MCF 10A (cell line): ENCODE data around the gene MRGPRF. TPM values are rescaled to one million over a fixed set of nuclear protein-coding genes. Genes with fewer than 3 reads are reported as not detected.

Source experiments
- BruUV-seq: library from RNA; stranded (reverse); fragments of 400-500 nt; replicated peaks from 2 replicates; lab custom pipeline; 2021; lab: Mats Ljungman, UMichigan
- CTCF ChIA-PET: fragments of 300-600 bp; sonication (Branson Sonifier 250); formaldehyde crosslinking; extraction: SDS; loops from one replicate; lab custom pipeline; 2021; ENCODE audit warnings: antibody characterized with exemption, inconsistent platforms; lab: Yijun Ruan, JAX
- POLR2A ChIA-PET: fragments of 300-600, 350-650 bp; sonication (Branson Sonifier 250); formaldehyde crosslinking; extraction: SDS; loops from one replicate; lab custom pipeline; 2020; ENCODE audit warnings: antibody characterized with exemption, inconsistent platforms; lab: Yijun Ruan, JAX
- DNase-seq: peaks from one replicate; pipeline ENCODE4 v3.0.0-alpha.2; 2018; ENCODE audit not compliant: unreplicated experiment
- H3K27ac Mint-ChIP-seq: one replicate; pipeline ENCODE4 v1.8.0; 2022; ENCODE audit warnings: mild to moderate bottlenecking, low read depth, mixed read lengths; ENCODE audit not compliant: unreplicated experiment
- H3K27me3 Mint-ChIP-seq: one replicate; pipeline ENCODE4 v1.8.0; 2022; ENCODE audit warnings: mixed read lengths; ENCODE audit not compliant: insufficient read depth, unreplicated experiment
- H3K36me3 Mint-ChIP-seq: one replicate; pipeline ENCODE4 v1.8.0; 2022; ENCODE audit warnings: mild to moderate bottlenecking, moderate library complexity, mixed read lengths; ENCODE audit not compliant: insufficient read depth, unreplicated experiment
- H3K4me1 Mint-ChIP-seq: one replicate; pipeline ENCODE4 v1.8.0; 2022; ENCODE audit warnings: mixed read lengths; ENCODE audit not compliant: insufficient read depth, unreplicated experiment
- H3K4me3 Mint-ChIP-seq: one replicate; pipeline ENCODE4 v1.8.0; 2022; ENCODE audit warnings: mild to moderate bottlenecking, moderate library complexity, mixed read lengths; ENCODE audit not compliant: unreplicated experiment
- H3K9me3 Mint-ChIP-seq: one replicate; pipeline ENCODE4 v1.8.0; 2022; ENCODE audit warnings: mixed read lengths; ENCODE audit not compliant: unreplicated experiment
- CTCF ChIP-seq: fragments of 200-600 bp; IDR thresholded peaks from one replicate; pipeline ENCODE4 v1.8.0; 2022; ENCODE audit warnings: antibody characterized with exemption, mild to moderate bottlenecking; ENCODE audit not compliant: unreplicated experiment
- intact Hi-C: fragments of 100-400 bp; cut with micrococcal nuclease; formaldehyde crosslinking; loops from 2 replicates; pipeline ENCODE4 v1.14.1; 2022
- total RNA-seq: library from RNA; stranded (reverse); gene quantifications from 2 replicates; pipeline ENCODE4 v1.2.3, GENCODE V29; 2022

MRGPRF gene
- total RNA-seq, 1 experiment from 2014 or later: not detected

DNA sequence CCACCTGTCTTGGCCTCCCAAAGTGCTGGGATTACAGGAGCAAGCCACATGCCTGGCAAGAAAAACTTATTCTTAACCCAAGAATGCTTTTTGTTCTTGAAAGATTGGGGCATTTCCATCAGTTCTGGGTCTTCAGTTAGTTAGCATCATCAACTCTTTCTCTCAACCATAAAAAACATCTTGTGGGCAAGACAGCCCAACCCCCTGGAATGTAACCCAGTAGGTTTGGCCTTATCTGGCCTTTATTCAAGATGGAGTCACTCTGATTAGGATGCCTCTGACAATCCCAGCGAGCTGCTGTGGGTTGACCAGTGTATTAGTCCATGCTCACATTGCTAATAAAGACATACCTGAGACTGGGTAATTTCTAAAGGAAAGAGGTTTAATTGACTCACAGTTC is 26.5 kb upstream of the MRGPRF start:
- no TSS peak for BruUV-seq
- no peak overlapping the region for H3K4me3 Mint-ChIP-seq

DNA sequence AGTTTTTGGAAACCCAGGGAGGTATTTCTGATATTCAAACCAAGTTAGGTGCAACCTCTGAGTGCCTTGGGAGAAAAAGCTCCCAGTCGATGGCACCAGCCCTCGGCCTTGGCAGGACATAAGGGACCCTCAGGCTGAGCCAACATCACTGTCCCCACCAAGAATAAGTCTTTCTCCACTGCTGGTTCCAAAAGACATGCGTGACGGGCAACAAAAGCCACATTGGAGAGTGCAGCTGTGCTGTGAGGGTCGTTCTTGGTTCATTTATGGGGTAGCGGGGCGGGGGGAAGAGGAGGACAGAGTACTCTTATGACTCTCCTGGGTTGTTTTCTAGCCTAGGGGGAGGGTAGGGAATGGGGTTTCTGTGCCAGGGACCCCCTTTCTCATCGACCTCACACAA is 24.5 kb upstream of the MRGPRF start:
- no peak overlapping the region for H3K27ac Mint-ChIP-seq
- ChIA-PET CTCF (interaction anchor here (0.7 kb wide), 1 partner anchor 643 kb away, joined by 3 read pairs; no protein-coding TSS in a partner anchor), POLR2A (no interaction called here)
- BruUV-seq: no TSS peak
- H3K4me3 Mint-ChIP-seq: no peak overlapping the region
- no peak for TF ChIP-seq CTCF
- H3K36me3 Mint-ChIP-seq: no peaks in the 10 kb centered on the region
- intact Hi-C loops: no loop called here
- H3K9me3 Mint-ChIP-seq: no peaks in the 10 kb centered on the region
- no peak for DNase-seq
- no peaks in the 10 kb centered on the region for H3K27me3 Mint-ChIP-seq
- H3K4me1 Mint-ChIP-seq: no peaks in the 10 kb centered on the region

More for the DNA sequence above, 26.5 kb upstream of the MRGPRF start:
- ChIA-PET CTCF (no interaction called here), POLR2A (no interaction called here)
- TF ChIP-seq CTCF: no peak
- Mint-ChIP-seq H3K4me1 (no peaks in the 10 kb centered on the region), H3K27ac (no peak overlapping the region), H3K27me3 (no peaks in the 10 kb centered on the region), H3K9me3 (no peaks in the 10 kb centered on the region), H3K36me3 (no peaks in the 10 kb centered on the region)
- no peak for DNase-seq
- intact Hi-C loops: no loop called here

GRCh38 chr11:69037074-69037473 is 24.0 kb upstream of the MRGPRF start:
- Mint-ChIP-seq H3K27ac (no peak overlapping the region), H3K27me3 (no peaks in the 10 kb centered on the region), H3K4me1 (no peaks in the 10 kb centered on the region), H3K9me3 (no peaks in the 10 kb centered on the region), H3K36me3 (no peaks in the 10 kb centered on the region), H3K4me3 (no peak overlapping the region)
- DNase-seq: no peak
- no peak for TF ChIP-seq CTCF
- intact Hi-C loops: no loop called here
- CTCF ChIA-PET: no interaction called here
- BruUV-seq: no TSS peak
- POLR2A ChIA-PET: no interaction called here

GRCh38 chr11:69035946-69036340 is 22.9 kb upstream of the MRGPRF start:
- Mint-ChIP-seq H3K27ac (no peak overlapping the region), H3K36me3 (no peaks in the 10 kb centered on the region), H3K4me1 (no peaks in the 10 kb centered on the region), H3K9me3 (no peaks in the 10 kb centered on the region), H3K27me3 (no peaks in the 10 kb centered on the region), H3K4me3 (no peak overlapping the region)
- no TSS peak for BruUV-seq
- no peak for TF ChIP-seq CTCF
- no peak for DNase-seq
- ChIA-PET CTCF (no interaction called here), POLR2A (no interaction called here)
- intact Hi-C loops: no loop called here
